ENCODE results near the gene CFHR5. TPM values are rescaled to one million over a fixed set of nuclear protein-coding genes. Genes with fewer than 3 reads are reported as not detected.
A peak's percentile ranks its signal among the peaks of the same experiment; 100 is the strongest.
"Not testable (repeated sequence)": the region's sequence is repeated elsewhere in the genome, so short reads cannot be mapped to it uniquely, and the experiment has no call there.

Gene CFHR5
- total and polyA plus RNA-seq, 2 donors (not counting 3 experiments of a cell fraction or from before 2014, with no cell fraction given): not detected

DNA sequence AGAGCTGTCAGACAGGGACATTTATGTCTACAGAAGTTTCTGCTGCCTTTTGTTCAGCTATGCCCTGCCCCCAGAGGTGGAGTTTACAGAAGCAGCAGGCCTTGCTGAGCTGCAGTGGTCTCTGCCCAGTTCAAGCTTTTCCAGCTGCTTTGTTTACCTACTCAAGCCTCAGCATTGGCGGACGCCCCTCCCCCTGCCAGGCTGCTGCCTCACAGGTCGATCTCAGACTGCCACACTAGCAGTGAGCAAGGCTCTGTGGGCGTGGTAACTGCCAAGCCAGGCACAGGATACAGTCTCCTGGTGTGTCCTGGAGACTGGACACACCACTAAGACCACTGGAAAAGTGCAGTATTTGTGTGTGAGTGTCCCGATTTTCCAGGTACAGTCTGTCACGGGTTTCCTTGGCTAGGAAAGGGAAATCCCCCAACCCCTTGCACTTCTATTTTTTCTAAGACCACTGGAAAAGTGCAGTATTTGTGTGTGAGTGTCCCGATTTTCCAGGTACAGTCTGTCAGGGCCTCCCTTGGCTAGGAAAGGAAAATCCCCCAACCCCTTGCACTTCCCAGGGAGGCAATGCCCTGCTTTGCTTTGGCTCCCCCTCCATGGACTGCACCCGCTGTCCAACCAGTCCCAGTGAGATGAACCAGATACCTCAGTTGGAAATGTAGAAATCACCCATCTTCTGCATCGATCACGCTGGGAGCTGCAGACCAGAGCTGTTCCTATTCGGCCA is 14.7 kb downstream of the CFHR5 start:
- H3K9me3 ChIP-seq (replicated peaks; ENCODE audit: control insufficient read depth, insufficient read depth, low read length); H2AFZ ChIP-seq (ENCODE audit: low read depth, low read length); BruUV-seq (replicated peaks); H4K20me1 ChIP-seq (replicated peaks; ENCODE audit: control insufficient read depth, extremely low read depth, insufficient read depth, low read length); H3K4me2 ChIP-seq (ENCODE audit: insufficient read depth, low read length); POLR2A ChIA-PET; FAIRE-seq; H3K79me2 ChIP-seq (ENCODE audit: control insufficient read depth, insufficient read depth, low read length); H3K4me3 ChIP-seq (replicated peaks in 1 of 3; ENCODE audit: insufficient read depth in 1 of 3, low read depth in 1 of 3, low read length in 3 of 3); intact Hi-C loops (cut with micrococcal nuclease); H3K27ac ChIP-seq (ENCODE audit: insufficient read depth, low read depth, low read length); H3K4me1 ChIP-seq (ENCODE audit: control insufficient read depth, extremely low read depth, insufficient read depth, low read length); H3K9me1 ChIP-seq (replicated peaks; ENCODE audit: control insufficient read depth, extremely low read depth, insufficient read depth, low read length); H3K36me3 ChIP-seq (ENCODE audit: control insufficient read depth in 2 of 2, extremely low read depth in 1 of 2, insufficient read depth in 2 of 2, low read length in 2 of 2); CTCF ChIA-PET; H3K9ac ChIP-seq (replicated peaks; ENCODE audit: extremely low read depth, insufficient read depth, low read length); H3K27me3 ChIP-seq (ENCODE audit: control insufficient read depth in 2 of 2, insufficient read depth in 2 of 2, low read length in 2 of 2); dilution Hi-C loops (cut with MboI; ENCODE audit: extremely low pct_ligation_motif_present, low sequenced_read_pairs): not testable (repeated sequence)
- peak; percentile 5 for DNase-seq (ENCODE audit: low read depth, low spot score)

DNA sequence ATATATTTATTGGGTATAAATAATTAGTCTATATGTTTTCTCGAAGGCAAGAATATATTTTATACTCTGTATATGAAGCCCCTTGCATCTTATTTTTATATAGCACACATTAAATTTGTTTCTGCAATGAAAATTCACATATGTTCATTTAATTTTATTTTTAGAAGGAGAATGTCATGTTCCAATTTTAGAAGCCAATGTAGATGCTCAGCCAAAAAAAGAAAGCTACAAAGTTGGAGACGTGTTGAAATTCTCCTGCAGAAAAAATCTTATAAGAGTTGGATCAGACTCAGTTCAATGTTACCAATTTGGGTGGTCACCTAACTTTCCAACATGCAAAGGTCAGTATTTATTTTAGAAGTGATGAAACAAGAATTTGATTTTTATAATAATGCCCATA is 16.6 kb downstream of the CFHR5 start:
- no peak overlapping the region for H2AFZ ChIP-seq (ENCODE audit: low read depth, low read length)
- no TSS peak for BruUV-seq (replicated peaks)
- H4K20me1 ChIP-seq (replicated peaks; ENCODE audit: control insufficient read depth, extremely low read depth, insufficient read depth, low read length): no peaks in the 10 kb centered on the region
- H3K9me3 ChIP-seq (replicated peaks; ENCODE audit: control insufficient read depth, insufficient read depth, low read length): no peaks in the 10 kb centered on the region
- no peaks in the 10 kb centered on the region for H3K79me2 ChIP-seq (ENCODE audit: control insufficient read depth, insufficient read depth, low read length)
- no peaks in the 10 kb centered on the region for H3K27me3 ChIP-seq (ENCODE audit: control insufficient read depth in 2 of 2, insufficient read depth in 2 of 2, low read length in 2 of 2)
- no peaks in the 10 kb centered on the region for H3K9me1 ChIP-seq (replicated peaks; ENCODE audit: control insufficient read depth, extremely low read depth, insufficient read depth, low read length)
- H3K4me1 ChIP-seq (ENCODE audit: control insufficient read depth, extremely low read depth, insufficient read depth, low read length): no peaks in the 10 kb centered on the region
- no peak for DNase-seq (ENCODE audit: low read depth, low spot score)
- H3K4me3 ChIP-seq (replicated peaks in 1 of 3; ENCODE audit: insufficient read depth in 1 of 3, low read depth in 1 of 3, low read length in 3 of 3): no peak overlapping the region
- no peak overlapping the region for H3K27ac ChIP-seq (ENCODE audit: insufficient read depth, low read depth, low read length)
- TF ChIP-seq, protein P1, sequence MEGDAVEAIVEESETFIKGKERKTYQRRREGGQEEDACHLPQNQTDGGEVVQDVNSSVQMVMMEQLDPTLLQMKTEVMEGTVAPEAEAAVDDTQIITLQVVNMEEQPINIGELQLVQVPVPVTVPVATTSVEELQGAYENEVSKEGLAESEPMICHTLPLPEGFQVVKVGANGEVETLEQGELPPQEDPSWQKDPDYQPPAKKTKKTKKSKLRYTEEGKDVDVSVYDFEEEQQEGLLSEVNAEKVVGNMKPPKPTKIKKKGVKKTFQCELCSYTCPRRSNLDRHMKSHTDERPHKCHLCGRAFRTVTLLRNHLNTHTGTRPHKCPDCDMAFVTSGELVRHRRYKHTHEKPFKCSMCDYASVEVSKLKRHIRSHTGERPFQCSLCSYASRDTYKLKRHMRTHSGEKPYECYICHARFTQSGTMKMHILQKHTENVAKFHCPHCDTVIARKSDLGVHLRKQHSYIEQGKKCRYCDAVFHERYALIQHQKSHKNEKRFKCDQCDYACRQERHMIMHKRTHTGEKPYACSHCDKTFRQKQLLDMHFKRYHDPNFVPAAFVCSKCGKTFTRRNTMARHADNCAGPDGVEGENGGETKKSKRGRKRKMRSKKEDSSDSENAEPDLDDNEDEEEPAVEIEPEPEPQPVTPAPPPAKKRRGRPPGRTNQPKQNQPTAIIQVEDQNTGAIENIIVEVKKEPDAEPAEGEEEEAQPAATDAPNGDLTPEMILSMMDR (IDR thresholded peaks at IDR 0.05; ENCODE audit: extremely low read depth in 1 of 2, insufficient read depth in 1 of 2, low read depth in 1 of 2, low read length in 2 of 2): no peak
- TF ChIP-seq, protein P2, sequence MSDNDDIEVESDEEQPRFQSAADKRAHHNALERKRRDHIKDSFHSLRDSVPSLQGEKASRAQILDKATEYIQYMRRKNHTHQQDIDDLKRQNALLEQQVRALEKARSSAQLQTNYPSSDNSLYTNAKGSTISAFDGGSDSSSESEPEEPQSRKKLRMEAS (IDR thresholded peaks at IDR 0.05; ENCODE audit: insufficient read depth, insufficient read length): no peak
- no peak for TF ChIP-seq JUN (IDR thresholded peaks at IDR 0.05; ENCODE audit: borderline replicate concordance, insufficient read depth, insufficient read length, low read depth)
- POLR2A ChIA-PET: no interaction called here
- no peak overlapping the region for H3K9ac ChIP-seq (replicated peaks; ENCODE audit: extremely low read depth, insufficient read depth, low read length)
- H3K36me3 ChIP-seq (ENCODE audit: control insufficient read depth in 2 of 2, extremely low read depth in 1 of 2, insufficient read depth in 2 of 2, low read length in 2 of 2): no peaks in the 10 kb centered on the region
- no peak overlapping the region for H3K4me2 ChIP-seq (ENCODE audit: insufficient read depth, low read length)
- intact Hi-C loops (cut with micrococcal nuclease) (no loop called here), dilution Hi-C loops (cut with MboI; ENCODE audit: extremely low pct_ligation_motif_present, low sequenced_read_pairs) (no loop called here)
- CTCF ChIA-PET: interaction anchor here (0.8 kb wide), 1 partner anchor 17 kb away, joined by 3 read pairs; the partner anchor contains the start of gene CFHR5
- no peak for FAIRE-seq
